GM12878 (cell line): ENCODE data around the gene FBXW12. TPM values are rescaled to one million over a fixed set of nuclear protein-coding genes. Genes with fewer than 3 reads are reported as not detected.
A peak's percentile ranks its signal among the peaks of the same experiment; 100 is the strongest.

ENCODE experiments used
- ATAC-seq: fragments of 200-7000 bp; cut with Tn5 transposase; 3 replicates; pipeline ENCODE4 v1.9.1; 2020; ENCODE audit warnings: mild to moderate bottlenecking, moderate library complexity
- BruUV-seq: library from RNA; stranded (reverse); fragments of 400-500 nt; replicated peaks from 2 replicates; lab custom pipeline; 2021; lab: Mats Ljungman, UMichigan
- CTCF ChIA-PET: fragments of 300-600 bp; sonication (Branson Sonifier 250); formaldehyde crosslinking; extraction: SDS; loops from one replicate; lab custom pipeline; 2021; ENCODE audit warnings: inconsistent platforms; lab: Yijun Ruan, JAX
- POLR2A ChIA-PET: fragments of 350-600 bp; formaldehyde crosslinking; extraction: SDS; loops from one replicate; lab custom pipeline; 2021; ENCODE audit warnings: inconsistent platforms; lab: Charles Lee
- RAD21 ChIA-PET: fragments of 300-600 bp; sonication (Branson Sonifier 250); formaldehyde crosslinking; loops from one replicate; lab custom pipeline; 2023; ENCODE audit warnings: antibody characterized with exemption; ENCODE audit not compliant: unreplicated experiment; lab: Charles Lee
- SMC1A ChIA-PET: fragments of 300-600 bp; sonication (Branson Sonifier 250); formaldehyde crosslinking; loops from one replicate; lab custom pipeline; 2023; ENCODE audit not compliant: unreplicated experiment, uncharacterized antibody; lab: Charles Lee
- DNase-seq: peaks from one replicate; pipeline ENCODE4 v3.0.0-alpha.2; 2011; ENCODE audit warnings: low read depth, low spot score
- FAIRE-seq: peaks from 3 replicates; lab custom pipeline; 2011; peaks lifted over from hg19 to GRCh38; lab: Jason Lieb, UNC
- H2AFZ ChIP-seq: 2 replicates; pipeline ENCODE4 v1.6.0; 2011; ENCODE audit warnings: low read depth, low read length, control low read depth; ENCODE audit not compliant: control insufficient read depth
- H3K27ac ChIP-seq: 2 replicates; pipeline ENCODE4 v1.5.1; 2011; ENCODE audit warnings: control low read depth; ENCODE audit not compliant: control insufficient read depth, insufficient read depth
- H3K27me3 ChIP-seq, 2 experiments: replicated peaks in 1 of 2; 2 replicates each; pipeline versions ENCODE4 v1.6.0 to v1.6.1; 2011; ENCODE audit warnings: low read length in 1 of 2; ENCODE audit not compliant: control insufficient read depth in 2 of 2, insufficient read depth in 2 of 2
- H3K36me3 ChIP-seq, 2 experiments: 2 replicates each; pipeline ENCODE4 v1.5.1; 2011; ENCODE audit warnings: low read length in 1 of 2; ENCODE audit not compliant: control insufficient read depth in 2 of 2, insufficient read depth in 2 of 2
- H3K4me1 ChIP-seq: 2 replicates; pipeline ENCODE4 v1.6.1; 2011; ENCODE audit warnings: mild to moderate bottlenecking, low read length, moderate library complexity, mixed read lengths; ENCODE audit not compliant: control insufficient read depth, insufficient read depth
- H3K4me2 ChIP-seq: 2 replicates; pipeline ENCODE4 v1.6.0; 2011; ENCODE audit warnings: control low read depth; ENCODE audit not compliant: control insufficient read depth, insufficient read depth
- H3K4me3 ChIP-seq: fragments of 200-600 bp; sonication (generic); 2 replicates; pipeline ENCODE4 v1.5.1; 2016
- H3K79me2 ChIP-seq: 2 replicates; pipeline ENCODE4 v1.6.0; 2011; ENCODE audit warnings: low read length; ENCODE audit not compliant: control insufficient read depth, insufficient read depth
- H3K9ac ChIP-seq: 2 replicates; pipeline ENCODE4 v1.8.0; 2011; ENCODE audit warnings: low read length, control low read depth, mixed read lengths; ENCODE audit not compliant: control insufficient read depth, insufficient read depth
- H3K9me3 ChIP-seq: replicated peaks from 3 replicates; pipeline ENCODE4 v1.5.1; 2011; ENCODE audit warnings: mild to moderate bottlenecking, low read length; ENCODE audit not compliant: control insufficient read depth, insufficient read depth
- H4K20me1 ChIP-seq: 2 replicates; pipeline ENCODE4 v1.6.0; 2011; ENCODE audit not compliant: control insufficient read depth, insufficient read depth
- FOXM1 ChIP-seq: IDR thresholded peaks from 2 replicates; pipeline ENCODE4 v1.6.1; 2012; ENCODE audit warnings: low read depth, mild to moderate bottlenecking, inconsistent platforms, low read length, moderate library complexity
- IKZF2 ChIP-seq, 2 experiments: fragments of 450-650 bp; IDR thresholded peaks; 2 replicates each; pipeline ENCODE4 v1.6.1; 2017; ENCODE audit warnings: mild to moderate bottlenecking in 2 of 2, moderate library complexity in 2 of 2
- NBN ChIP-seq: fragments of 450-650 bp; IDR thresholded peaks from 2 replicates; pipeline ENCODE4 v1.6.1; 2016
- PKNOX1 ChIP-seq: fragments of 450-650 bp; IDR thresholded peaks from 2 replicates; pipeline ENCODE4 v1.6.1; 2016; ENCODE audit warnings: mild to moderate bottlenecking
- RUNX3 ChIP-seq: IDR thresholded peaks from 2 replicates; pipeline ENCODE4 v1.6.1; 2012; ENCODE audit warnings: low read length, inconsistent platforms
- SPI1 ChIP-seq: IDR thresholded peaks from 2 replicates; pipeline ENCODE4 v1.6.1; 2011; ENCODE audit warnings: low read depth, mild to moderate bottlenecking, low read length, moderate library complexity, borderline replicate concordance; ENCODE audit not compliant: insufficient read depth
- WGBS: methylation state at CpG from one replicate; pipeline ENCODE4 v1.1.6; 2016; ENCODE audit warnings: low lambda C conversion rate; ENCODE audit not compliant: insufficient replicate concordance, insufficient coverage; ENCODE audit errors: missing lambda C conversion rate; 5-methylcytosine and 5-hydroxymethylcytosine counted together
- in situ Hi-C: fragments of 300-500 bp; cut with MboI; formaldehyde crosslinking; loops from 9 replicates; pipeline ENCODE4 v1.14.3; 2018; ENCODE audit warnings: mixed read lengths
- intact Hi-C: fragments of 100-400 bp; cut with micrococcal nuclease; formaldehyde crosslinking; loops from one replicate; pipeline ENCODE4 v1.14.2; 2022; ENCODE audit not compliant: unreplicated experiment
- polyA plus RNA-seq, 11 experiments: library from polyadenylated mRNA; depleted of rRNA in 4 of 11; unstranded in 6 of 11; stranded (reverse) in 5 of 11; fragments of >200 nt; fragmentation: Nextera tagmentation in 4 of 11; fragmentation: Illumina TruSeq in 1 of 11; extraction: Ambion mirVana in 4 of 11; extraction: Trizol in 1 of 11; gene quantifications; 1 replicate in 1 of 11; 2 replicates in 10 of 11; pipeline versions ENCODE4 v1.2.1 to v1.2.3, GENCODE V29; 2011 to 2016; ENCODE audit warnings: inconsistent platforms in 2 of 11, missing spikeins in 2 of 11, low read depth in 1 of 11
- total RNA-seq, 4 experiments: library from RNA; depleted of rRNA in 3 of 4; stranded (reverse); fragments of >200 nt in 3 of 4; fragmentation: Illumina TruSeq in 1 of 4; extraction: Trizol in 1 of 4; gene quantifications; 2 replicates each; pipeline versions ENCODE4 v1.2.1 to v1.2.3, GENCODE V29; 2013 to 2021

Gene FBXW12
- total and polyA plus RNA-seq, 10 of the 15 experiments (the other 5 are each of a cell fraction or from before 2014, with no cell fraction given), result 0.04 to 0.18 (median 0.12) TPM; not detected in 4

DNA sequence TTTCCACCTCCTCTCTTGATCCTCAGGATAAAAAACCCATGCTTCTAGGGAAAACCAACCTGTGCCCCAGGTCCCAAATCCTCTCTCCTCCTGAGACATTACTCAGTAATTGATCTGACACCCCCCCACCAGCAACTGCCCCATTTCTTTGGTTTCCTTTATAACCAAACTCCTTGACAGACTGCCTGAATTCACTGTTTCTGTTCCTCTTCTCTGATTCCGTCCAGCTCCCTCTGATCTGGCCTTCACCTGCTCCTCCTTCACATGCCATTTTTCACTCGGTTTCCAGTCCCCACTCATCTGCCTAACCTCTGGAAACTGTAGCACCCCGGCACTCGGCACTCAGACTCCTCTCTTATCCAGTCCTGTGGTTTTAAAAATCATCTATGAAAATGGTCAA lies 65.8 kb downstream of the FBXW12 start:
- ChIA-PET RAD21 (interaction anchor here (2.8 to 4.9 kb wide), 4 partner anchors 37 to 245 kb away, joined by 22 to 259 read pairs (median 69); partner anchors contain the start of gene ZNF589), POLR2A (interaction anchor here (0.5 to 1.0 kb wide), 3 partner anchors 9 to 193 kb away, joined by 3 to 5 read pairs (median 3); partner anchors contain the start of gene ATRIP), SMC1A (interaction anchor here (0.9 to 11.5 kb wide), 8 partner anchors 9 to 248 kb away, joined by 3 to 287 read pairs (median 19); partner anchors contain the start of gene CDC25A), CTCF (interaction anchor here (2.6 to 12.5 kb wide), 10 partner anchors 9 to 245 kb away, joined by 21 to 757 read pairs (median 78); partner anchors contain the start of genes ATRIP, CAMP and PFKFB4)
- H3K9me3 ChIP-seq, result no peaks in the 10 kb centered on the region
- peak overlapping the region; percentile 15 for H3K4me2 ChIP-seq
- WGBS, result 59% methylated on average over 4 of the region's 4 CpGs
- intact Hi-C loops, result no loop called here
- H3K27ac ChIP-seq, result no peak overlapping the region; the same call in 1 of the 2 replicates
- no peak overlapping the region for H2AFZ ChIP-seq
- peaks cover 3 to 4% of the 10 kb centered on the region in 2 experiments for H3K36me3 ChIP-seq
- H3K9ac ChIP-seq, result peak overlapping the region; percentile 25; the same call in 1 of the 2 replicates
- peaks cover 22% of the 10 kb centered on the region for H3K4me1 ChIP-seq
- DNase-seq (no peak), ATAC-seq (no peak), FAIRE-seq (no peak)
- H4K20me1 ChIP-seq, result no peaks in the 10 kb centered on the region
- peaks cover 38% of the 10 kb centered on the region for H3K79me2 ChIP-seq
- H3K4me3 ChIP-seq, result no peak overlapping the region
- no TSS peak for BruUV-seq
- no peaks in the 10 kb centered on the region for H3K27me3 ChIP-seq
- in situ Hi-C loops, result loop anchor here (5.0 kb wide), 3 partner anchors 36 to 206 kb away; no protein-coding TSS in a partner anchor
- TF ChIP-seq PKNOX1, result peak; percentile 53; the same call in 1 of the 2 replicates
- TF ChIP-seq NBN, result 0 out of 2 replicates have a peak, but pooled peaks have one; percentile 17
- peak; percentile 32; the same call in 1 of the 2 replicates for TF ChIP-seq RUNX3
- peak; percentile 51 to 54; a peak in 2 of 4 replicates for TF ChIP-seq IKZF2 (IDR thresholded peaks at IDR 0.05)
- TF ChIP-seq SPI1, result peak; percentile 76; the same call in 1 of the 2 replicates
- no peak for TF ChIP-seq FOXM1
